HCT116 (cell line): ENCODE measurements around the gene CDAN1.

ENCODE experiments used
- CBX3 ChIP-seq: IDR thresholded peaks from 2 replicates; pipeline ENCODE4 v1.6.1; 2012; ENCODE audit warnings: low read depth
- CEBPB ChIP-seq: IDR thresholded peaks from 2 replicates; pipeline ENCODE4 v1.6.1; 2012; ENCODE audit warnings: low read depth
- EZH2 ChIP-seq: fragments of 200-600 bp; sonication (generic); IDR thresholded peaks from 2 replicates; pipeline ENCODE4 v1.6.1; 2017; ENCODE audit warnings: antibody characterized with exemption, mixed run types
- EZH2phosphoT487 ChIP-seq: fragments of 200-600 bp; IDR thresholded peaks from 2 replicates; pipeline ENCODE4 v1.6.1; 2018; ENCODE audit warnings: antibody characterized with exemption, borderline replicate concordance
- JUND ChIP-seq: IDR thresholded peaks from 2 replicates; pipeline ENCODE4 v1.6.1; 2012
- POLR2A ChIP-seq: IDR thresholded peaks from 2 replicates; pipeline ENCODE4 v1.7.0; 2011; ENCODE audit warnings: borderline replicate concordance; ENCODE audit not compliant: insufficient read depth, insufficient read length; ENCODE audit errors: extremely low read depth
- POLR2AphosphoS5 ChIP-seq: IDR thresholded peaks from 2 replicates; pipeline ENCODE4 v1.6.1; 2011; ENCODE audit warnings: mild to moderate bottlenecking, low read depth, low read length, moderate library complexity
- RAD21 ChIP-seq: IDR thresholded peaks from 2 replicates; pipeline ENCODE4 v1.6.1; 2012; ENCODE audit warnings: low read depth, mild to moderate bottlenecking
- SP1 ChIP-seq: IDR thresholded peaks from 2 replicates; pipeline ENCODE4 v1.6.1; 2012; ENCODE audit warnings: low read depth
- ZBTB33 ChIP-seq: IDR thresholded peaks from 2 replicates; pipeline ENCODE4 v1.6.1; 2011; ENCODE audit warnings: mild to moderate bottlenecking, low read length, moderate library complexity; ENCODE audit not compliant: insufficient replicate concordance; ENCODE audit errors: extremely low read depth
- TF ChIP-seq, protein P1 (sequence below), 3 experiments: fragments of 200-600 bp in 1 of 3; sonication (generic) in 1 of 3; IDR thresholded peaks in 2 of 3; conservative IDR thresholded peaks in 1 of 3; 2 replicates each; pipeline ENCODE4 v1.5.1; 2012 to 2017; ENCODE audit warnings: low read depth in 2 of 3, low read length in 2 of 3, antibody characterized with exemption in 1 of 3, borderline replicate concordance in 1 of 3, control low read depth in 1 of 3, mild to moderate bottlenecking in 1 of 3, mixed read lengths in 1 of 3, mixed run types in 1 of 3, moderate library complexity in 1 of 3; ENCODE audit not compliant: insufficient read depth in 1 of 3
- TF ChIP-seq, protein P2 (sequence below): IDR thresholded peaks from 2 replicates; pipeline ENCODE4 v1.6.1; 2012; ENCODE audit warnings: low read depth

GRCh38 chr15:42716125-42716524 is 20.8 kb downstream of the CDAN1 start:
- TF ChIP-seq POLR2A (no peak), RAD21 (no peak), POLR2AphosphoS5 (no peak), EZH2 (no peak), EZH2phosphoT487 (no peak), CEBPB (no peak), ZBTB33 (no peak), CBX3 (no peak), SP1 (no peak), JUND (no peak)
- TF ChIP-seq, protein P1, sequence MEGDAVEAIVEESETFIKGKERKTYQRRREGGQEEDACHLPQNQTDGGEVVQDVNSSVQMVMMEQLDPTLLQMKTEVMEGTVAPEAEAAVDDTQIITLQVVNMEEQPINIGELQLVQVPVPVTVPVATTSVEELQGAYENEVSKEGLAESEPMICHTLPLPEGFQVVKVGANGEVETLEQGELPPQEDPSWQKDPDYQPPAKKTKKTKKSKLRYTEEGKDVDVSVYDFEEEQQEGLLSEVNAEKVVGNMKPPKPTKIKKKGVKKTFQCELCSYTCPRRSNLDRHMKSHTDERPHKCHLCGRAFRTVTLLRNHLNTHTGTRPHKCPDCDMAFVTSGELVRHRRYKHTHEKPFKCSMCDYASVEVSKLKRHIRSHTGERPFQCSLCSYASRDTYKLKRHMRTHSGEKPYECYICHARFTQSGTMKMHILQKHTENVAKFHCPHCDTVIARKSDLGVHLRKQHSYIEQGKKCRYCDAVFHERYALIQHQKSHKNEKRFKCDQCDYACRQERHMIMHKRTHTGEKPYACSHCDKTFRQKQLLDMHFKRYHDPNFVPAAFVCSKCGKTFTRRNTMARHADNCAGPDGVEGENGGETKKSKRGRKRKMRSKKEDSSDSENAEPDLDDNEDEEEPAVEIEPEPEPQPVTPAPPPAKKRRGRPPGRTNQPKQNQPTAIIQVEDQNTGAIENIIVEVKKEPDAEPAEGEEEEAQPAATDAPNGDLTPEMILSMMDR (IDR thresholded peaks at IDR 0.05 in 2 of 3, conservative IDR thresholded peaks at IDR 0.05 in 1 of 3; ENCODE audit: borderline replicate concordance in 1 of 3, insufficient read depth in 1 of 3, low read depth in 2 of 3, low read length in 2 of 3): no peak
- TF ChIP-seq, protein P2, sequence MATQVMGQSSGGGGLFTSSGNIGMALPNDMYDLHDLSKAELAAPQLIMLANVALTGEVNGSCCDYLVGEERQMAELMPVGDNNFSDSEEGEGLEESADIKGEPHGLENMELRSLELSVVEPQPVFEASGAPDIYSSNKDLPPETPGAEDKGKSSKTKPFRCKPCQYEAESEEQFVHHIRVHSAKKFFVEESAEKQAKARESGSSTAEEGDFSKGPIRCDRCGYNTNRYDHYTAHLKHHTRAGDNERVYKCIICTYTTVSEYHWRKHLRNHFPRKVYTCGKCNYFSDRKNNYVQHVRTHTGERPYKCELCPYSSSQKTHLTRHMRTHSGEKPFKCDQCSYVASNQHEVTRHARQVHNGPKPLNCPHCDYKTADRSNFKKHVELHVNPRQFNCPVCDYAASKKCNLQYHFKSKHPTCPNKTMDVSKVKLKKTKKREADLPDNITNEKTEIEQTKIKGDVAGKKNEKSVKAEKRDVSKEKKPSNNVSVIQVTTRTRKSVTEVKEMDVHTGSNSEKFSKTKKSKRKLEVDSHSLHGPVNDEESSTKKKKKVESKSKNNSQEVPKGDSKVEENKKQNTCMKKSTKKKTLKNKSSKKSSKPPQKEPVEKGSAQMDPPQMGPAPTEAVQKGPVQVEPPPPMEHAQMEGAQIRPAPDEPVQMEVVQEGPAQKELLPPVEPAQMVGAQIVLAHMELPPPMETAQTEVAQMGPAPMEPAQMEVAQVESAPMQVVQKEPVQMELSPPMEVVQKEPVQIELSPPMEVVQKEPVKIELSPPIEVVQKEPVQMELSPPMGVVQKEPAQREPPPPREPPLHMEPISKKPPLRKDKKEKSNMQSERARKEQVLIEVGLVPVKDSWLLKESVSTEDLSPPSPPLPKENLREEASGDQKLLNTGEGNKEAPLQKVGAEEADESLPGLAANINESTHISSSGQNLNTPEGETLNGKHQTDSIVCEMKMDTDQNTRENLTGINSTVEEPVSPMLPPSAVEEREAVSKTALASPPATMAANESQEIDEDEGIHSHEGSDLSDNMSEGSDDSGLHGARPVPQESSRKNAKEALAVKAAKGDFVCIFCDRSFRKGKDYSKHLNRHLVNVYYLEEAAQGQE: no peak
